ENCODE data around the gene GLB1L.

GRCh38 chr2:219209236-219210195, 35.7 kb downstream of the GLB1L start:
- TF ChIP-seq CTCF (IDR thresholded peaks at IDR 0.05; ENCODE audit: low read length) (no peak), EZH2 (optimal IDR thresholded peaks at IDR 0.05; ENCODE audit: low read depth, low read length) (no peak), EZH2phosphoT487 (IDR thresholded peaks at IDR 0.05; ENCODE audit: low read length) (no peak)

Measured in MM.1S (cell line).